NCI-H1694 treated with DMSO at 0.1 percent for 48 hours (cell line): ENCODE results near the gene RRP12.
A peak's percentile ranks its signal among the peaks of the same experiment; 100 is the strongest.
"Not testable (repeated sequence)": the region's sequence is repeated elsewhere in the genome, so short reads cannot be mapped to it uniquely, and the experiment has no call there.

ENCODE experiments used
- DNase-seq: peaks from one replicate; lab custom pipeline; 2025; lab: John Stamatoyannopoulos, UW

RRP12 gene

GRCh38 chr10:97365761-97366351 lies 35.3 kb downstream of the RRP12 start:
- peak; percentile 9 for DNase-seq

DNA sequence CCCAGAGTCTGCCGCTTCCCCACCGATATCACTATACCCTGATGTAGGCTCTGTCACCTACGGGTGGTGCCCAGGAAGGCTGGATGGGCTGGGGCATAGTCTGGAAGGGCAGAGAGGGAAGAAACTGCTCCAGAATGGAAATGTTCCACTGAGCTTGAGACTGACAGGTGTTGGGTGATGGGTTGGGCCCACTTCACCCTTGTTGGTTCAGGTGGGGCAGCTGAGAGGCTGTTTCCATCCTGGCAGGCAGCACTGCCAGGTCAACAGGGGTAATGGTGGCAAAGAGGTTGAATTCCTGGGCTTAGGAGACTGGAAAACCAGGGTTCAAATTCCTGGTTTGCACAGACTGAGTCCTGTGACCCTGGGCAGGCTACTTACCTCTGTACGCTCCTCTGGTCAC lies 38.1 kb downstream of the RRP12 start:
- no peak for DNase-seq

DNA sequence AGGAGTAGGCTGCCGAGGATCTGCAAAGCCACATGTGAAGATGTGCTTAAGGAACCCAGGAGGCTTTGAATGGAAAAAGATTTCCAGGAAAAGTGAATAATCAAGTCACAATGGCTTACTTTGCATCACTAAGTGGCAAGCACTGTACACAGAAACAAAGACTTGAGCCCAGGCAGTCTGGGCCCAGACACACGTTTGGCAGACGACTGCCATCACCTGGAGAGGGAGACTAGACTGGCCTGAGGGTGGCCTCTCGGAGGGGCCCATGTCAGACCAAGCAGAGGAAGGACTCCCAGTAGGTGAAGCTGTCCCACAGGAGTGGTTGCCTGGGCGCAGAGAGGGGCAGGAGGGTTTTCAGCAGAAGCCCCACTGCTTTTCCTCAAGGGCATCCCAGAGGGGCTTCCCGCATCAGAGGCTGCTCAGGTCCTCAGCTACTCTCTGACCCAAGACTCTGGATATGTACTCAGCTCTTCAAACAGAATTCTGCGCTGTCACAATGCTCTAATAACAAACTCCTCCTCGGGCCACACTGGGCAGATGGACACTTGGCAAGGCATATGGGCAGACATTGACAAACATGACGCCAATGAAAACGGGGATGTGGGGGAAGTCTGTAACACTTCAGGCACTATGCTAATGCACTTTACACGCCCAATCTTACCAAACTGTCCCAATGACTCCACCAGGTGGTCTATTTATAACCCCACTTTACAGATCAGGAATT lies 38.7 kb downstream of the RRP12 start:
- DNase-seq, result no peak

DNA sequence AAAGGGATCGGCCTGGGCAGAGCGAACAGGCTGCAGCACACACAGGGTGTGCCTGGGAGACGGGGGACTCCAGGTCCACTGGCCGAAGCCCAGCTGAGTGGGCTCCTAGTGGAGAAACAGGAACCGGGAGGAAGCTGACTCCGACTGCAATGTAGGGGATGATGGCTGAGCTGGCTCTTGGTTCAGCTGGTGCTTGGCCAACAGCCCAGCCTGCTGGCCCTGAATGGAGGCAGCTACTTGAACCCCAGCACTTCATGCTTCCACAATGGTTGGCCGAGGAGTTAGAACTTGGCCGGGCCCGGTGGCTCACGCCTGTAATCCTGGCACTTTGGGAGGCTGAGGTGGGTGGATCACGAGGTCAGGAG lies 39.6 kb downstream of the RRP12 start:
- no peak for DNase-seq

GRCh38 chr10:97360705-97361536 lies 40.2 kb downstream of the RRP12 start:
- DNase-seq, result no peak

GRCh38 chr10:97358781-97359180 lies 42.4 kb downstream of the RRP12 start:
- DNase-seq, result no peak

DNA sequence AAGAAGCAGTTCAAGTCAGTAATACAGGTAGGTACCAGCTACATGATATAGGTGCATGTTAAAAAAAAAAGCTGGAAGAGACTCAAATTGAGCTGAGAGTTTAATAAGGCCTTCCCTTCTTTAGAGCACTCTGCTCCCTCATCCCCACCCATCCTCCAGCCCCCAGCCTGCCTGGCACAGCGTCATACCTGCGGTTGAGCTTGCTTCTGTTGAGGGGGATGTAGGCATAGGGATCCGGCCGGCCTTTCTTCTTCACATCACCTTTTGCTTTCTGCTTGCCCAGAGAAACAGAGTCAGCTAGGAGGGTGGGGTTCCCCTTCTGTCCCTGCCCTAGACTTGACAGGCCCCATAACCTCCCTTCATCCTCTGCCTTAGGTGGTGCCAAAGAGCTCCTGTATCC lies 42.8 kb downstream of the RRP12 start:
- no peak for DNase-seq

- DNase-seq, result no peak
Measured at GRCh38 chr10:97356918-97357317, 44.2 kb downstream of the RRP12 start.

- DNase-seq, result no peak
Measured at GRCh38 chr10:97356318-97356914, 44.7 kb downstream of the RRP12 start.

DNA sequence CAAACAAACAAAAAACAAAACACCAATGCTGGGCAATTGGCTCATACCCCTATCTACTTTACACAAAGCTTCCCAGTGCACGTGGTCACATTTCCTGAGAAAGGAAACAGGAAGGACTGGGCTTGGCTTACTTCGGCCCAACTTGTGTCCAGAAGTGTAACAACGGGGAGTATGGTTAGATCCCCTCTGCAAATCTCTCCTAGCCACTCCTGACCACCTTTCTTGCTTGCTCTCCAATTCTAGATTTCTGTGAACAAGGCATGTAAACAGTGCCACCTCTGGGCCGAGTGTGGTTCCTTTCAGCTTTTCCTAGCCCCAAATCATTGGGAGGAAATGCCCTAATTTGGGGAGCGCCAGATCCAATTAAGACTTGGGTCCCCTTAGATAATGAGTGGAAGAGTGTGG lies 45.6 kb downstream of the RRP12 start:
- no peak for DNase-seq

DNA sequence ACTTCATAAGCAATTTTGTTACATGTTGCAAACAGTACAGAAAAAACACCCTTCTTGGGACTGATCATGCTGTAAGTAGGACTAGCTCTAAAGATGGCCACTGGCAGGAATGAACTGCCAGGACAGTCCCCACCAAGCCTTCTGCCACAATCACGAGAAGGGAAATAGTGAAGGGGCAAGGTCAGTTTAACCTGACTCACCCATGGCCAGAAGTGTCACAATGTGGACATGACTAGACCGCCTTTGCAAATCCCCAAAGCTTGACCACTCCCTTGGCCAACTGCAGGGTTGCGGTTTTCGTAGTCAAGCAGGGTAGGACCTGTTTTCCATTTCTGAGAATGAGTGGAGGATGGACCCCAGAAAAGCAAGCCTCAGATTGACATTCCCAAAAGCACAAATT lies 47.2 kb downstream of the RRP12 start:
- DNase-seq, result no peak

GRCh38 chr10:97349752-97350513 lies 51.2 kb downstream of the RRP12 start:
- no peak for DNase-seq

GRCh38 chr10:97347317-97347716 lies 53.8 kb downstream of the RRP12 start:
- DNase-seq, result no peak

DNA sequence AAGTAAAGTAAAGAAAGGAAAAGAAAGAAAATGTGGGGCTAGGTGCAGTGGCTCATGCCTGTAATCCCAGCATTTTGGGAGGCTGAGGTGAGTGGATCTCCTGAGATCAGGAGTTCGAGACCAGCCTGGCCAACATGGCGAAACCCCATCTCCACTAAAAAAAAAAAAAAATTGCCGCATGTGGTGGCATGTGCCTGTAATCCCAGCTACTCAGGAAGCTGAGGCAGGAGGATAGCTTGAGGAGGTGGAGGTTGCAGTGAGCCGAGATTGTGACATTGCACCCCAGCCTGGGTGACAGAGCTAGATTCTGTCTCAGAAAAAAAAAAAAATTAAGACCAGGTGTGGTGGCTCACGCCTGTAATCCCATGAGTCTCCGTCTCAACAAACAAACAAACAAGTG lies 57.5 kb downstream of the RRP12 start:
- not testable (repeated sequence) for DNase-seq

- no peak for DNase-seq
Measured at GRCh38 chr10:97341416-97341815, 59.7 kb downstream of the RRP12 start.

DNA sequence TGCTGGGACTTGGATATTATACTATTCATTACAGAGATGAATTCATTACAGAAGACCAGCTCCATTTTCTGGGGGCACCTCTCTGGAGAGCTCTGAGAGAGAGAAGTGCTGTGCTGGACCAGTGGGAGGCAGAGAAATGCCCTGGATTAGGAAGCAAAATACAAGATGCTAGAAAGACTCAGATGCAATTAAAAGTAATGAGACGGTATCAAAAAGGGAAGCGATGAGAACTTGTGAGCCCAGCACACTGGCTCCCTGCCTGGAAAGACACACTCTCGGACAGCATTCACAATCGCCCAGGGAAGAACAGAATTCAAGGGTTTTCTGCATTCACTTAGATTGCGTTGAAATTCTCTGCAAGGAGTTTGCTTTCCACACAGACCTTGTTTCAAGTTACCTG lies 63.1 kb downstream of the RRP12 start:
- DNase-seq, result no peak

- no peak for DNase-seq
Measured at GRCh38 chr10:97336942-97337831, 64.0 kb downstream of the RRP12 start.

- no peak for DNase-seq
Measured at GRCh38 chr10:97336446-97336845, 64.7 kb downstream of the RRP12 start.

DNA sequence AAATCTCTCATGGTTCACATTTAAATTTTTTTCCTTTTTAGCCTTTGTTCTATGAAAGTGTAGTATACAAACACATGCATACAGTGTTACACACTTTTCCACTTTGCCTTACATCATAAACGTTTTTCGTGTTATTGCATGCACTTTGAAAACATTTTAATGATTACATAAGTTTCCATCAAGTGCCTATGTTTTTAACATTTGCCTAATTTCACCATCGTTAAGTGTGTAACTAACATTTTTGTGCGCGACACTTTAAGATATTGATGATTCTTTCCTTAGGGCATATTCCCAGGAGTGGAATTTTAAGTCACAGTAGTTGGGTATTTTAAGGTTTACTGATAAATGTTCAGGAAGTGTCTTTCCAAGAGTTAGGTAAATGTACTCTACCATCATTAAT lies 65.1 kb downstream of the RRP12 start:
- no peak for DNase-seq

GRCh38 chr10:97335188-97335619 lies 65.9 kb downstream of the RRP12 start:
- no peak for DNase-seq
